Fibroblast of lung (primary cell): ENCODE results near the gene NINJ2. TPM values are rescaled to one million over a fixed set of nuclear protein-coding genes. Genes with fewer than 3 reads are reported as not detected.

Experiments
- DNase-seq, 2 donors: peaks; one replicate each; pipeline versions ENCODE4 v3.0.0 to v3.0.0-alpha.2; 2010; ENCODE audit warnings: low read depth in 2 of 2
- H2AFZ ChIP-seq: 2 replicates; pipeline ENCODE4 v1.5.1; 2012; ENCODE audit warnings: low read length, control low read depth, inconsistent platforms
- H3K27ac ChIP-seq: 2 replicates; pipeline ENCODE4 v1.5.1; 2011; ENCODE audit warnings: low read length, control low read depth; ENCODE audit not compliant: insufficient read depth
- H3K27me3 ChIP-seq: 2 replicates; pipeline ENCODE4 v1.5.1; 2011; ENCODE audit warnings: mild to moderate bottlenecking, low read length; ENCODE audit not compliant: control insufficient read depth, insufficient read depth
- H3K36me3 ChIP-seq: 2 replicates; pipeline ENCODE4 v1.5.1; 2011; ENCODE audit warnings: low read length; ENCODE audit not compliant: control insufficient read depth, insufficient read depth
- H3K4me1 ChIP-seq: 2 replicates; pipeline ENCODE4 v1.5.1; 2011; ENCODE audit warnings: low read length; ENCODE audit not compliant: control insufficient read depth, insufficient read depth; ENCODE audit errors: extremely low read depth
- H3K4me2 ChIP-seq: 2 replicates; pipeline ENCODE4 v1.5.1; 2011; ENCODE audit warnings: low read length, control low read depth; ENCODE audit not compliant: insufficient read depth; ENCODE audit errors: extremely low read depth
- H3K4me3 ChIP-seq, 4 experiments: fragments of 200-600 bp in 1 of 4; sonication (generic) in 1 of 4; replicated peaks in 1 of 4; 2 replicates each; pipeline ENCODE4 v1.5.1; 2011 to 2016; ENCODE audit warnings: low read length in 4 of 4, low read depth in 3 of 4, mild to moderate bottlenecking in 3 of 4, control low read depth in 2 of 4, inconsistent platforms in 1 of 4, mixed read lengths in 1 of 4; ENCODE audit not compliant: insufficient read depth in 1 of 4; ENCODE audit errors: control extremely low read depth in 1 of 4
- H3K79me2 ChIP-seq: 2 replicates; pipeline ENCODE4 v1.5.1; 2012; ENCODE audit warnings: mild to moderate bottlenecking, low read length, inconsistent platforms; ENCODE audit not compliant: control insufficient read depth, insufficient read depth
- H3K9ac ChIP-seq: 2 replicates; pipeline ENCODE4 v1.5.1; 2011; ENCODE audit warnings: mild to moderate bottlenecking, low read length, control low read depth; ENCODE audit not compliant: insufficient read depth
- H3K9me3 ChIP-seq: 2 replicates; pipeline ENCODE4 v1.5.1; 2012; ENCODE audit warnings: low read depth, low read length; ENCODE audit not compliant: control insufficient read depth, insufficient read depth
- H4K20me1 ChIP-seq: 2 replicates; pipeline ENCODE4 v1.5.1; 2011; ENCODE audit warnings: low read length; ENCODE audit not compliant: control insufficient read depth, insufficient read depth; ENCODE audit errors: extremely low read depth
- EZH2 ChIP-seq: IDR thresholded peaks from 2 replicates; pipeline ENCODE4 v1.5.1; 2012; ENCODE audit warnings: low read length, control low read depth, mild to moderate bottlenecking; ENCODE audit errors: missing control alignments
- polyA plus RNA-seq, 2 donors: library from polyadenylated mRNA; depleted of rRNA in 1 of 2; stranded (reverse) in 1 of 2; unstranded in 1 of 2; fragments of >200 nt; gene quantifications; 2 replicates each; pipeline ENCODE4 v1.2.1, GENCODE V29; 2011 to 2012; ENCODE audit warnings: missing spikeins in 1 of 2
- total RNA-seq: library from RNA; depleted of rRNA; stranded (reverse); fragments of >200 nt; gene quantifications from 2 replicates; pipeline ENCODE4 v1.2.1, GENCODE V29; 2014
- TF ChIP-seq, protein P1 (sequence below), 2 donors: IDR thresholded peaks in 1 of 2; conservative IDR thresholded peaks in 1 of 2; 1 replicate in 1 of 2; 2 replicates in 1 of 2; pipeline ENCODE4 v1.5.1; 2011 to 2012; ENCODE audit warnings: low read length in 2 of 2, control low read depth in 1 of 2, inconsistent platforms in 1 of 2, low read depth in 1 of 2, mild to moderate bottlenecking in 1 of 2

NINJ2 gene
- total and polyA plus RNA-seq, 2 donors (not counting 1 experiment from before 2014, with no cell fraction given) = 0.35 to 0.66 TPM

- Histone ChIP-seq H3K79me2 (no peaks in the 10 kb centered on the region), H3K27ac (no peak overlapping the region), H3K4me1 (peaks cover 1% of the 10 kb centered on the region), H3K36me3 (no peaks in the 10 kb centered on the region), H3K27me3 (no peaks in the 10 kb centered on the region), H3K9me3 (no peaks in the 10 kb centered on the region), H3K4me3 (no peak overlapping the region), H3K9ac (no peak overlapping the region), H3K4me2 (no peak overlapping the region), H2AFZ (no peak overlapping the region), H4K20me1 (no peaks in the 10 kb centered on the region)
- DNase-seq = no peak
- TF ChIP-seq, protein P1, sequence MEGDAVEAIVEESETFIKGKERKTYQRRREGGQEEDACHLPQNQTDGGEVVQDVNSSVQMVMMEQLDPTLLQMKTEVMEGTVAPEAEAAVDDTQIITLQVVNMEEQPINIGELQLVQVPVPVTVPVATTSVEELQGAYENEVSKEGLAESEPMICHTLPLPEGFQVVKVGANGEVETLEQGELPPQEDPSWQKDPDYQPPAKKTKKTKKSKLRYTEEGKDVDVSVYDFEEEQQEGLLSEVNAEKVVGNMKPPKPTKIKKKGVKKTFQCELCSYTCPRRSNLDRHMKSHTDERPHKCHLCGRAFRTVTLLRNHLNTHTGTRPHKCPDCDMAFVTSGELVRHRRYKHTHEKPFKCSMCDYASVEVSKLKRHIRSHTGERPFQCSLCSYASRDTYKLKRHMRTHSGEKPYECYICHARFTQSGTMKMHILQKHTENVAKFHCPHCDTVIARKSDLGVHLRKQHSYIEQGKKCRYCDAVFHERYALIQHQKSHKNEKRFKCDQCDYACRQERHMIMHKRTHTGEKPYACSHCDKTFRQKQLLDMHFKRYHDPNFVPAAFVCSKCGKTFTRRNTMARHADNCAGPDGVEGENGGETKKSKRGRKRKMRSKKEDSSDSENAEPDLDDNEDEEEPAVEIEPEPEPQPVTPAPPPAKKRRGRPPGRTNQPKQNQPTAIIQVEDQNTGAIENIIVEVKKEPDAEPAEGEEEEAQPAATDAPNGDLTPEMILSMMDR (conservative IDR thresholded peaks at IDR 0.05 in 1 of 2, IDR thresholded peaks at IDR 0.05 in 1 of 2; ENCODE audit: low read depth in 1 of 2, low read length in 2 of 2) = no peak
- TF ChIP-seq EZH2 = no peak
Observed at GRCh38 chr12:604956-605355, 58.3 kb downstream of the NINJ2 start.

DNA sequence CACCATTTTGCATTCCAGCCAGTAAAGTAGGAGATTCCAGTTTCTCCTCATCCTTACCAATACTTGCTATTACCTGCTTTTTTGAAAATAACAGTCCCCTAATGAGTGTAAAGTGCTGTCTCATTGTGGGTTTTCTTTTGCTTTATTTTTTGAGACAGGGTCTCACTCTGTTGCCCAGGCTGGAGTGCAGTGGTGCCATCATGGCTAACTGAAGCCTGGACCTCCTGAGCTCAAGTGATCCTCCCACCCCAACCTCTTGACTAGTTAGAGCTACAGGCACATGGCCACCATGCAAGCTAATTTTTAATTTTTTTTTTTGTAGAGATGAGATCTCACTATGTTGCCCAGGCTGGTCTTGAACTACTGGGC, 60.6 kb downstream of the NINJ2 start:
- no peaks in the 10 kb centered on the region for H3K79me2 ChIP-seq
- no peak overlapping the region for H3K27ac ChIP-seq
- H3K27me3 ChIP-seq = no peaks in the 10 kb centered on the region
- DNase-seq = no peak
- no peaks in the 10 kb centered on the region for H3K4me1 ChIP-seq
- no peaks in the 10 kb centered on the region for H3K36me3 ChIP-seq
- H3K4me2 ChIP-seq = no peak overlapping the region
- no peak overlapping the region for H3K4me3 ChIP-seq
- H4K20me1 ChIP-seq = no peaks in the 10 kb centered on the region
- no peak overlapping the region for H3K9ac ChIP-seq
- TF ChIP-seq, protein P1 (conservative IDR thresholded peaks at IDR 0.05 in 1 of 2, IDR thresholded peaks at IDR 0.05 in 1 of 2; ENCODE audit: low read depth in 1 of 2, low read length in 2 of 2) = no peak
- no peak for TF ChIP-seq EZH2
- H2AFZ ChIP-seq = no peak overlapping the region
- no peaks in the 10 kb centered on the region for H3K9me3 ChIP-seq

GRCh38 chr12:601976-602699, 61.1 kb downstream of the NINJ2 start:
- Histone ChIP-seq H3K4me3 (no peak overlapping the region), H3K27ac (no peak overlapping the region), H2AFZ (no peak overlapping the region), H4K20me1 (no peaks in the 10 kb centered on the region), H3K4me1 (no peaks in the 10 kb centered on the region), H3K79me2 (no peaks in the 10 kb centered on the region), H3K27me3 (no peaks in the 10 kb centered on the region), H3K9ac (no peak overlapping the region), H3K4me2 (no peak overlapping the region), H3K36me3 (no peaks in the 10 kb centered on the region), H3K9me3 (no peaks in the 10 kb centered on the region)
- DNase-seq = no peak
- TF ChIP-seq, protein P1 (conservative IDR thresholded peaks at IDR 0.05 in 1 of 2, IDR thresholded peaks at IDR 0.05 in 1 of 2; ENCODE audit: low read depth in 1 of 2, low read length in 2 of 2) = no peak
- no peak for TF ChIP-seq EZH2
